ENCODE data around the gene ZNF280B. TPM values are rescaled to one million over a fixed set of nuclear protein-coding genes. Genes with fewer than 3 reads are reported as not detected.

Gene ZNF280B
- total and polyA plus RNA-seq, 9 of the 15 experiments (the other 6 are each of a cell fraction or from before 2014, with no cell fraction given): 7.7 to 29.9 (median 20.0) TPM

DNA sequence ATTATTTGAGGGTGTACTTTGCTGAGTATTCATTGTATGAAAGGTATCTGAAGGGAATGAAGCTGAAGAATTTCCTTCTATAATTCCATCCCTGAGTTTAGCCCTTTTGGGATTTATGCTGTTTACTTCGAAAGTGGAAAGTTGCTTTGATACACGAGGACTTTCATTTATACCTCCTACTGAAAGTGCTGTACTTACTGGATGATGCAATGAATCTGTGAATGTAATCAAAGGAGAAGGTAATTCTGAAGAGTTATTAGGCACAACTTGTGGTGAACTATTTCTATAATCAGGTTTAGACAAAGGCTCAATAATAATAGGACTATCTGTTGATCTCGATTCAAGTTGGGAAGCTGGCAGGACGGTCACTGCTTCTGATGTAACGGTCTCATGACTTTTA lies 19.8 kb downstream of the ZNF280B start (continued):
- TF ChIP-seq, protein P1, sequence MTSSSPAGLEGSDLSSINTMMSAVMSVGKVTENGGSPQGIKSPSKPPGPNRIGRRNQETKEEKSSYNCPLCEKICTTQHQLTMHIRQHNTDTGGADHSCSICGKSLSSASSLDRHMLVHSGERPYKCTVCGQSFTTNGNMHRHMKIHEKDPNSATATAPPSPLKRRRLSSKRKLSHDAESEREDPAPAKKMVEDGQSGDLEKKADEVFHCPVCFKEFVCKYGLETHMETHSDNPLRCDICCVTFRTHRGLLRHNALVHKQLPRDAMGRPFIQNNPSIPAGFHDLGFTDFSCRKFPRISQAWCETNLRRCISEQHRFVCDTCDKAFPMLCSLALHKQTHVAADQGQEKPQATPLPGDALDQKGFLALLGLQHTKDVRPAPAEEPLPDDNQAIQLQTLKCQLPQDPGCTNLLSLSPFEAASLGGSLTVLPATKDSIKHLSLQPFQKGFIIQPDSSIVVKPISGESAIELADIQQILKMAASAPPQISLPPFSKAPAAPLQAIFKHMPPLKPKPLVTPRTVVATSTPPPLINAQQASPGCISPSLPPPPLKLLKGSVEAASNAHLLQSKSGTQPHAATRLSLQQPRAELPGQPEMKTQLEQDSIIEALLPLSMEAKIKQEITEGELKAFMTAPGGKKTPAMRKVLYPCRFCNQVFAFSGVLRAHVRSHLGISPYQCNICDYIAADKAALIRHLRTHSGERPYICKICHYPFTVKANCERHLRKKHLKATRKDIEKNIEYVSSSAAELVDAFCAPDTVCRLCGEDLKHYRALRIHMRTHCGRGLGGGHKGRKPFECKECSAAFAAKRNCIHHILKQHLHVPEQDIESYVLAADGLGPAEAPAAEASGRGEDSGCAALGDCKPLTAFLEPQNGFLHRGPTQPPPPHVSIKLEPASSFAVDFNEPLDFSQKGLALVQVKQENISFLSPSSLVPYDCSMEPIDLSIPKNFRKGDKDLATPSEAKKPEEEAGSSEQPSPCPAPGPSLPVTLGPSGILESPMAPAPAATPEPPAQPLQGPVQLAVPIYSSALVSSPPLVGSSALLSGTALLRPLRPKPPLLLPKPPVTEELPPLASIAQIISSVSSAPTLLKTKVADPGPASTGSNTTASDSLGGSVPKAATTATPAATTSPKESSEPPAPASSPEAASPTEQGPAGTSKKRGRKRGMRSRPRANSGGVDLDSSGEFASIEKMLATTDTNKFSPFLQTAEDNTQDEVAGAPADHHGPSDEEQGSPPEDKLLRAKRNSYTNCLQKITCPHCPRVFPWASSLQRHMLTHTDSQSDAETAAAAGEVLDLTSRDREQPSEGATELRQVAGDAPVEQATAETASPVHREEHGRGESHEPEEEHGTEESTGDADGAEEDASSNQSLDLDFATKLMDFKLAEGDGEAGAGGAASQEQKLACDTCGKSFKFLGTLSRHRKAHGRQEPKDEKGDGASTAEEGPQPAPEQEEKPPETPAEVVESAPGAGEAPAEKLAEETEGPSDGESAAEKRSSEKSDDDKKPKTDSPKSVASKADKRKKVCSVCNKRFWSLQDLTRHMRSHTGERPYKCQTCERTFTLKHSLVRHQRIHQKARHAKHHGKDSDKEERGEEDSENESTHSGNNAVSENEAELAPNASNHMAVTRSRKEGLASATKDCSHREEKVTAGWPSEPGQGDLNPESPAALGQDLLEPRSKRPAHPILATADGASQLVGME (CRISPR knock-in tag; IDR thresholded peaks at IDR 0.05): no peak
- no peak for TF ChIP-seq RUNX1 (IDR thresholded peaks at IDR 0.05; ENCODE audit: low read depth)
- 0 out of 2 replicates have a peak, but pooled peaks have one; percentile 23 for TF ChIP-seq ATF2 (CRISPR knock-in tag; IDR thresholded peaks at IDR 0.05)
- TF ChIP-seq MECOM (CRISPR knock-in tag; IDR thresholded peaks at IDR 0.05): no peak
- TF ChIP-seq MNT (conservative IDR thresholded peaks at IDR 0.05): no peak
- TF ChIP-seq, protein P2, sequence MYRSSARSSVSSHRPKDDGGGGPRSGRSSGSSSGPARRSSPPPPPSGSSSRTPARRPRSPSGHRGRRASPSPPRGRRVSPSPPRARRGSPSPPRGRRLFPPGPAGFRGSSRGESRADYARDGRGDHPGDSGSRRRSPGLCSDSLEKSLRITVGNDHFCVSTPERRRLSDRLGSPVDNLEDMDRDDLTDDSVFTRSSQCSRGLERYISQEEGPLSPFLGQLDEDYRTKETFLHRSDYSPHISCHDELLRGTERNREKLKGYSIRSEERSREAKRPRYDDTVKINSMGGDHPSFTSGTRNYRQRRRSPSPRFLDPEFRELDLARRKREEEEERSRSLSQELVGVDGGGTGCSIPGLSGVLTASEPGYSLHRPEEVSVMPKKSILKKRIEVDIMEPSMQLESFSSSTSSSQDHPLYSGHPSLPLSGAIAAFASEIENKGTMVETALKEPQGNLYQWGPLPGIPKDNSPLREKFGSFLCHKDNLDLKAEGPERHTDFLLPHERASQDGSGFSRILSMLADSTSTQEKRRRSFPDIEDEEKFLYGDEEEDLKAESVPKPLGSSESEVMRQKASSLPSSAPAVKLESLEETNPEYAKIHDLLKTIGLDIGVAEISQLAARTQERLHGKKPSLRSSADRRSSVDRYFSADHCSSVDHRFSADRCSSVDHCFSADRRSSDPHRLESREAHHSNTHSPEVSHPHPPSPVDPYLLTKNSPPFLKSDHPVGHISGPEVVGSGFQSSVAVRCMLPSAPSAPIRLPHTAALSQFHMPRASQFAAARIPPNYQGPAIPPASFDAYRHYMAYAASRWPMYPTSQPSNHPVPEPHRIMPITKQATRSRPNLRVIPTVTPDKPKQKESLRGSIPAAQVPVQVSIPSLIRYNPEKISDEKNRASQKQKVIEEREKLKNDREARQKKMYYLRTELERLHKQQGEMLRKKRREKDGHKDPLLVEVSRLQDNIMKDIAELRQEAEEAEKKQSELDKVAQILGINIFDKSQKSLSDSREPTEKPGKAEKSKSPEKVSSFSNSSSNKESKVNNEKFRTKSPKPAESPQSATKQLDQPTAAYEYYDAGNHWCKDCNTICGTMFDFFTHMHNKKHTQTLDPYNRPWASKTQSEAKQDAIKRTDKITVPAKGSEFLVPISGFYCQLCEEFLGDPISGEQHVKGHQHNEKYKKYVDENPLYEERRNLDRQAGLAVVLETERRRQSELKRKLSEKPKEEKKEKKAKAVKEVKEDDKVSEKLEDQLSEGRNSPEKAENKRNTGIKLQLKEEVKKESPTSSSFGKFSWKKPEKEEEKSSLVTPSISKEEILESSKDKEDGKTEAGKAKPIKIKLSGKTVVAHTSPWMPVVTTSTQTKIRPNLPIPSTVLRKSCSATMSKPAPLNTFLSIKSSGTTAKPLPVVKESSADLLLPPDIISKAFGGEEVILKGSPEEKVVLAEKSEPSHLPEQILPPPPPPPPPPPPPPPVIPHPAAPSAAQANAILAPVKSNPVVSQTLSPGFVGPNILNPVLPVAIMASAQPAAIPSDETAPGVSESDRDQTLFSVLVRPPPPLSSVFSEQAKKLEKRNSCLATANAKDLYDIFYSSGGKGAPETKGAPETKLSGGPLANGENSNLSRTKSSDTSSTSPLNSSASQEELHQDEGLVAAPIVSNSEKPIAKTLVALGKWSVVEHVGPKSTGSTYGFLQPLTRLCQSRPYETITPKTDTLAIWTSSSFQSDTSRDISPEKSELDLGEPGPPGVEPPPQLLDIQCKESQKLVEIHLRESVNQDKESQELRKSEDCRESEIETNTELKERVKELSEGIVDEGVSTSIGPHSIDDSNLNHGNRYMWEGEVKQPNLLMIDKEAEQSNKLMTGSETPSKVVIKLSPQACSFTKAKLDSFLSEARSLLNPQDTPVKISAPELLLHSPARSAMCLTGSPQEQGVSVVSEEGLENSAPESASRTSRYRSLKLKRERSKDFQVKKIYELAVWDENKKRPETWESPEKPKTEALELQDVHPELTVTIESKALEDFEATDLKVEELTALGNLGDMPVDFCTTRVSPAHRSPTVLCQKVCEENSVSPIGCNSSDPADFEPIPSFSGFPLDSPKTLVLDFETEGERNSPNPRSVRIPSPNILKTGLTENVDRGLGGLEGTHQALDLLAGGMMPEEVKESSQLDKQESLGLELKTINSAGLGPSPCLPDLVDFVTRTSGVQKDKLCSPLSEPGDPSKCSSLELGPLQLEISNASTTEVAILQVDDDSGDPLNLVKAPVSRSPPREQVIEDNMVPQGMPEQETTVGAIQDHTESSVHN (IDR thresholded peaks at IDR 0.05; ENCODE audit: borderline replicate concordance in 1 of 2, low read depth in 1 of 2): no peak
- no peak for TF ChIP-seq NRF1 (conservative IDR thresholded peaks at IDR 0.05 in 1 of 2, IDR thresholded peaks at IDR 0.05 in 1 of 2)
- no peak for TF ChIP-seq TGIF2 (CRISPR knock-in tag; IDR thresholded peaks at IDR 0.05)
- TF ChIP-seq ZBTB1 (CRISPR knock-in tag; IDR thresholded peaks at IDR 0.05; ENCODE audit: borderline replicate concordance, low read depth): no peak
- no peak for TF ChIP-seq HDAC1 (IDR thresholded peaks at IDR 0.05)

All from K562 (cell line).